ENCODE results near the gene ASPDH. TPM values are rescaled to one million over a fixed set of nuclear protein-coding genes. Genes with fewer than 3 reads are reported as not detected.

The ASPDH gene
- total and polyA plus RNA-seq, 2 of the 13 experiments (the other 11 are each of a cell fraction or from before 2014, with no cell fraction given), result 2.2 to 3.3 TPM

DNA sequence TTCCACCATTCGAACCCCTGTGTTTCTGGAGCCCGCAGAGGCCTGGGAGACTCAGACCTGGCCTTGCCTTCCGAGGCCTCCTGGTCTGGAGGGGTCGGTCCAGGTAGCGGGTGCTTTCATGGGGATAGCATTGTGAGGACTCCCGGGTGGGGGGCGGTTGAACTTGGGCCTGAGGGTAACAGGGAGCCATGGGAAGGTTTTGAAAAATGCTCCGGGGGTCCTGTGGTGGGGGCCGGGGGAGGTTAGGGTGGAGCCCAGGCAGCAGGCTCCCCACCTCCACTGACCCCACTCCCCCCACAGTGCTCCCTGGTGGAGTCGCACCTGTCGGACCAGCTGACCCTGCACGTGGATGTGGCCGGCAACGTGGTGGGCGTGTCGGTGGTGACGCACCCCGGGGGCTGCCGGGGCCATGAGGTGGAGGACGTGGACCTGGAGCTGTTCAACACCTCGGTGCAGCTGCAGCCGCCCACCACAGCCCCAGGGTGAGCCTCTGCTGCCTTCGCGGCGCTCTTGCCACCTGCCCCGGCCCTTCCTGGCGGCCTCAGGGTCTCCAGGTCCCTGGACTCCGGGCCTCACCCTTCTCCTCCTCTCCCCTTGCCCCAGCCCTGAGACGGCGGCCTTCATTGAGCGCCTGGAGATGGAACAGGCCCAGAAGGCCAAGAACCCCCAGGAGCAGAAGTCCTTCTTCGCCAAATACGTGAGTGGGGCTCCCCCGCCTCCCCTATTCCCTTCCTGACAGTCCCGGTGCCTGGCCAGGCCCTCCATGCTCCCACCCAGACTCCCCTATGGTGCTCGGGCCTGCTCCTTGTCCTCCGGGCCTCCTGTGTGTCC lies 33.2 kb downstream of the ASPDH start:
- ATAC-seq, result no peak
- ChIA-PET CTCF (ENCODE audit: low intra/inter-chr PET ratio, low total read pairs) (interaction anchor here (1.2 to 2.4 kb wide), 3 partner anchors 112 to 124 kb away, joined by 4 to 71 read pairs (median 21); partner anchors contain the start of gene NAPSA), POLR2A (no interaction called here)

More for the DNA sequence above, 33.2 kb downstream of the ASPDH start:
- H3K4me2 ChIP-seq (ENCODE audit: low read depth, low read length), result no peak overlapping the region
- DNase-seq (ENCODE audit: low spot score), result no peak
- no peaks in the 10 kb centered on the region for H3K9me3 ChIP-seq (ENCODE audit: low read length)
- BruUV-seq (replicated peaks), result no TSS peak
- H3K4me1 ChIP-seq (ENCODE audit: insufficient read depth, low read length), result no peaks in the 10 kb centered on the region
- WGBS (ENCODE audit: low lambda C conversion rate), result 44% methylated on average over 17 of the region's 37 CpGs
- H3K4me3 ChIP-seq (replicated peaks in 1 of 3; ENCODE audit: insufficient read depth in 1 of 3, low read depth in 2 of 3, low read length in 3 of 3), result no peak overlapping the region
- TF ChIP-seq ZNF17 (CRISPR knock-in tag; IDR thresholded peaks at IDR 0.05) (no peak), CCDC6 (CRISPR knock-in tag; IDR thresholded peaks at IDR 0.05) (no peak), ZNF614 (CRISPR knock-in tag; IDR thresholded peaks at IDR 0.05; ENCODE audit: borderline replicate concordance) (no peak), ZNF292 (CRISPR knock-in tag; IDR thresholded peaks at IDR 0.05; ENCODE audit: borderline replicate concordance, low read depth) (no peak), ZNF788 (CRISPR knock-in tag; IDR thresholded peaks at IDR 0.05; ENCODE audit: borderline replicate concordance) (no peak), GZF1 (CRISPR knock-in tag; IDR thresholded peaks at IDR 0.05) (no peak), CSRNP2 (CRISPR knock-in tag; conservative IDR thresholded peaks at IDR 0.05; ENCODE audit: low read depth) (no peak), NFYB (CRISPR knock-in tag; IDR thresholded peaks at IDR 0.05) (no peak), ATAD3A (CRISPR knock-in tag; IDR thresholded peaks at IDR 0.05) (no peak), CHD2 (IDR thresholded peaks at IDR 0.05; ENCODE audit: low read depth, low read length) (no peak), ZNF296 (CRISPR knock-in tag; conservative IDR thresholded peaks at IDR 0.05) (no peak)
- TF ChIP-seq, protein P1, sequence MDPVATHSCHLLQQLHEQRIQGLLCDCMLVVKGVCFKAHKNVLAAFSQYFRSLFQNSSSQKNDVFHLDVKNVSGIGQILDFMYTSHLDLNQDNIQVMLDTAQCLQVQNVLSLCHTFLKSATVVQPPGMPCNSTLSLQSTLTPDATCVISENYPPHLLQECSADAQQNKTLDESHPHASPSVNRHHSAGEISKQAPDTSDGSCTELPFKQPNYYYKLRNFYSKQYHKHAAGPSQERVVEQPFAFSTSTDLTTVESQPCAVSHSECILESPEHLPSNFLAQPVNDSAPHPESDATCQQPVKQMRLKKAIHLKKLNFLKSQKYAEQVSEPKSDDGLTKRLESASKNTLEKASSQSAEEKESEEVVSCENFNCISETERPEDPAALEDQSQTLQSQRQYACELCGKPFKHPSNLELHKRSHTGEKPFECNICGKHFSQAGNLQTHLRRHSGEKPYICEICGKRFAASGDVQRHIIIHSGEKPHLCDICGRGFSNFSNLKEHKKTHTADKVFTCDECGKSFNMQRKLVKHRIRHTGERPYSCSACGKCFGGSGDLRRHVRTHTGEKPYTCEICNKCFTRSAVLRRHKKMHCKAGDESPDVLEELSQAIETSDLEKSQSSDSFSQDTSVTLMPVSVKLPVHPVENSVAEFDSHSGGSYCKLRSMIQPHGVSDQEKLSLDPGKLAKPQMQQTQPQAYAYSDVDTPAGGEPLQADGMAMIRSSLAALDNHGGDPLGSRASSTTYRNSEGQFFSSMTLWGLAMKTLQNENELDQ (CRISPR knock-in tag; IDR thresholded peaks at IDR 0.05; ENCODE audit: borderline replicate concordance), result no peak
- H2AFZ ChIP-seq (ENCODE audit: low read length), result no peak overlapping the region
- no peak overlapping the region for H3K27ac ChIP-seq (ENCODE audit: extremely low read length, insufficient read depth, low read length)
- H3K79me2 ChIP-seq (ENCODE audit: insufficient read depth, low read length), result no peaks in the 10 kb centered on the region
- no peak for FAIRE-seq
- H3K9ac ChIP-seq (ENCODE audit: insufficient read depth, low read depth, low read length), result no peak overlapping the region
- intact Hi-C loops (cut with micrococcal nuclease; ENCODE audit: unreplicated experiment), result no loop called here
- in situ Hi-C loops (cut with HindIII; ENCODE audit: extremely low pct_ligation_motif_present, low pct_unique_long_range_greater_than_20kb), result no loop called here
- no peaks in the 10 kb centered on the region for H3K36me3 ChIP-seq (replicated peaks in 1 of 2; ENCODE audit: control insufficient read depth in 1 of 2, insufficient read depth in 2 of 2, low read length in 2 of 2)
- no peaks in the 10 kb centered on the region for H4K20me1 ChIP-seq (ENCODE audit: insufficient read depth, low read length)
- H3K27me3 ChIP-seq (ENCODE audit: control insufficient read depth in 1 of 2, insufficient read depth in 2 of 2, low read length in 2 of 2), result peaks cover 4 to 10% of the 10 kb centered on the region in 2 experiments; a peak in 3 of 5 replicates
